ENCODE results near the gene NECTIN3.

- TF ChIP-seq POLR2AphosphoS5 (IDR thresholded peaks at IDR 0.05) (no peak), POLR2A (IDR thresholded peaks at IDR 0.05; ENCODE audit: low read depth) (no peak), EP300 (IDR thresholded peaks at IDR 0.05) (no peak), CTCF (IDR thresholded peaks at IDR 0.05) (no peak)
These were observed 43.7 kb upstream of the NECTIN3 start for GRCh38 chr3:111027868-111028267.
